ENCODE measurements around the gene TRIM16. TPM values are rescaled to one million over a fixed set of nuclear protein-coding genes. Genes with fewer than 3 reads are reported as not detected.

The TRIM16 gene
- polyA plus RNA-seq, result 2.9 and 3.9 TPM in 2 replicates

DNA sequence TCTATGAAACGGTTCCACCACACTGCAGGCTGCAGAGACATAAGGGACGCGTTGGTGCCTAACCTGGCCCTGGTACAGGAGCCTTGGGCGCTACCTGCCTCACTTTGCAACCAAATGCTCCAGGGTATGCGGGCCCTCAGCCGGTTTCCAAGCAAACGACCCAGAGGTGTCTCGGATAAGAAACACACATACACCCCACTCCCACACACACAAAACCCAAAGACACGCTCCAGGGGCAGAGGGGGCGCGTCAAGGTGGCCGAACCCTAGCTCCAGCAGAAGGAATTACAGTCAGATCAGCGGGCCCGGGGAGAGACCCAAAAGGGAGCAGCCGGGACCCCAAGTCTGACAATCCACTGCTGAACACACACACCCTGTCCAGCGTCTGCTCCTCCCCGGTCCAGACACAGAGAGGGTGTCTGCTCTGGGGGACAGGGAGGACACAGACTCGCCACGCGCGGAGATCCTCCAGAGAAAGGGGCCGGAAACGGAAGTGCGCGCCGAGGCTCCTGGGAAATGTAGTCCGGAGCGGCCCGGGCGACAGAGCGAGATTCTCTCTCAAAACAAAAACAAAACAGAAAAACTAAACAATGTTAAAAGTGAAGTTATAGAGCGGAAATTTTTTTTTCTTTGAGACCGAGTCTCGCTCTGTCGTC is at the start of gene TRIM16:
Gene TRIM16, minus strand, starts transcription at position 488 of the 655 bp plus-strand sequence. CDS start 32,702 bp downstream, outside the sequence.

DNA sequence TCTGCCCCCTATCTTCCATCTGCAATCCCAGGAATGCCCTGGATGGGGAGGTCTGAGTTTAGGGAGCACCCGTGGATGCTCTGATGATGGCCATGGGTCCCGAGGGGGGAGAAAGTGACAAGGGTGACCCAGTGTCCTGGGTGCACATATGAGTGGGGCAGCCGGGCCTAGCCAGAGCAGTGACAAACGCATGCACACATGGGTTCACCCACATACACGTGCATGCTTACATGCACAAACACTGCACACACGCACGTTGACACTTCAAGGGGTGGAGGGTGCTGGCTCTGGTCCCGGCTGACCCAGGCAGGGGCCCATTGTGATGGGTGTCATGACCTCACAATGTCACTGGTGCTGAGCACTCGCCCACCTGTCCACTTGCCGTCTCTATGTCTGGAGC is 47.8 kb upstream of the TRIM16 start, which contains the start of gene TBC1D26:
Gene TBC1D26, plus strand, starts transcription at position 384 of the 400 bp plus-strand sequence. CDS start 3,066 bp downstream, outside the sequence.

DNA sequence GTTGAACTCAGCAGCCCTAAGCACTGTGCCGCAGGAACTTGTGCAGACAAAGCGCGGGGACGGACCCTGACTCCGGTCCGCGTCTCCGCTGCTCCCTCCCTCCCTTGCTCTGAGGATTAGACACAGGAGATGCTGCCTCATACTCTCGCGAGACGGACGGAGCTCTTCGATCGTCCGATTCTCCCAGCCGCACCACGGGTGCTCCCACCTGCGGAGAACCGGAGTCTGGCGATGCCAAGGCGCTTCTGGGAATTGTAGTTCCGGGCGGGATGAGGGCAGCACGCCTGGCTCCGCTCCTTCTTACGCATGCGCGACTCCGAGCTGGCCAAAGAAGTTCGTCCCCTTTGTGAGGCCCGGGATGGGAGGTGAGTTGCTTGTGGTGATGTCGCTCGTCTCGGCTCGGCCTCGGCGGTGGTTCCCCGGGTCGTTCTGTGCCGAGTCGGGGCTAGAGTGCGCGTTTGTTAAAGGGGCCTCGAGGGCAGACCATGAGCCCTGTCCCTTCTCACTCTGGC is 15.4 kb upstream of the TRIM16 start, which contains the start of gene ZNF286A:
Gene ZNF286A, plus strand, starts transcription at position 340 of the 512 bp plus-strand sequence. CDS start 578 bp downstream, outside the sequence.

DNA sequence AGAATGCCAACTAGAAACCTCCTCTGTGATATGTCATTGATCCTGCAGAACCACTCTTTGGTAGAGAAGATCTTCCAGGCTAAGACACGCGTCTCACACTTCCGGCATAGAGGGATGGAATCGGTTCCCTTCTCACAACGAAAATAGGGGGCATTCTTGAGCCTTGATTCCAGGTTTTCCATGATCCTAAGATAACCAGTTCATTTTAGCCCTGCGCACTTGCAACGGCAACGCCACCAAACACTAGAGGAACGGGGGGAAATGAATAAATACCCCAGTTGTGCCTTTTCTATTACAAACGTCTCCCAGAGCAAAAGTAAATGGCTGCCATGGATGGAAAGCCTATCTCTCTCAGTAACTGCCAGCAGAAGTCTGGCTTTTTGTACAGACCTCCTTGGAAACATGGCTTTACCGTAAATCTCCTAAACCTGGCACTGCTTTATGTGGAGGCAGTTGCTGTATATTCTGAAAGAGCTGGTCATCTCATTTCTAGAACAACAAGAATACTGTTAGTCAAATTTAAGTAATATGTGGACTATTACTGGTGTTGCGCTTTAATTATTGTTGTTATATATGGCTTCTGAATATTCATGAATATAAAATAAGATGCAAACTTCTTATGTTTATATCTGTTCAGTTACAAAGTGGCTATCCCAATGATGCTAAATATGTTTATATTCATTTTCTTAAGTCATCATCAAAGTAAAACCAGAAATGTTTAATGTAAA is 64.6 kb downstream of the TRIM16 start, which contains the start of gene FBXW10B:
Gene FBXW10B, minus strand, starts transcription at position 374 of the 728 bp plus-strand sequence. Its CDS starts 192 bp downstream, at position 182.

Other genes starting within 250 kb of the TRIM16 start
- 1.8 and 2.1 TPM in 2 replicates for gene CDRT4, start 216.7 kb downstream of the TRIM16 start, polyA plus RNA-seq
- 0.52 and 15.1 TPM in 2 replicates for gene TVP23C, start 120.8 kb downstream of the TRIM16 start, polyA plus RNA-seq
- gene FBXW10B, start 64.6 kb downstream of the TRIM16 start, polyA plus RNA-seq, result 0.97 TPM in 1 of 2 replicates, not detected in the other
- 16.4 and 24.9 TPM in 2 replicates for gene ZNF286A, start 15.4 kb upstream of the TRIM16 start, polyA plus RNA-seq
- not detected in 2 replicates for gene TBC1D26, start 48.0 kb upstream of the TRIM16 start, polyA plus RNA-seq